GM12878 (cell line): ENCODE measurements around the gene CMSS1.

ENCODE experiments used
- BMI1 ChIP-seq: fragments of 450-650 bp; IDR thresholded peaks from 2 replicates; pipeline ENCODE4 v1.6.1; 2016; ENCODE audit warnings: mild to moderate bottlenecking, moderate library complexity, borderline replicate concordance
- CTCF ChIP-seq, 3 experiments: IDR thresholded peaks in 2 of 3; conservative IDR thresholded peaks in 1 of 3; 2 replicates each; pipeline ENCODE4 v1.5.1; 2011; ENCODE audit warnings: low read depth in 3 of 3, low read length in 3 of 3, mild to moderate bottlenecking in 3 of 3, control low read depth in 2 of 3, moderate library complexity in 2 of 3, inconsistent platforms in 1 of 3, mixed read lengths in 1 of 3; ENCODE audit not compliant: control insufficient read depth in 2 of 3, insufficient read depth in 1 of 3; ENCODE audit errors: extremely low read depth in 1 of 3
- ELK1 ChIP-seq: IDR thresholded peaks from 2 replicates; pipeline ENCODE4 v1.6.1; 2012; ENCODE audit warnings: low read depth, low read length, improper control_type of control experiment
- EZH2 ChIP-seq: IDR thresholded peaks from 2 replicates; pipeline ENCODE4 v1.6.1; 2012; ENCODE audit warnings: low read depth, mild to moderate bottlenecking, control low read depth, inconsistent platforms, low read length, borderline replicate concordance; ENCODE audit not compliant: control insufficient read depth
- KDM1A ChIP-seq: fragments of 200-600 bp; sonication (generic); IDR thresholded peaks from 2 replicates; pipeline ENCODE4 v1.6.1; 2016; ENCODE audit warnings: borderline replicate concordance
- POLR2A ChIP-seq: IDR thresholded peaks from 2 replicates; pipeline ENCODE4 v1.6.1; 2011; ENCODE audit warnings: low read depth, mild to moderate bottlenecking, low read length
- RAD21 ChIP-seq: IDR thresholded peaks from 2 replicates; pipeline ENCODE4 v1.6.1; 2011; ENCODE audit warnings: mild to moderate bottlenecking, low read depth, low read length, moderate library complexity; ENCODE audit not compliant: insufficient read depth
- SMC3 ChIP-seq: IDR thresholded peaks from 2 replicates; pipeline ENCODE4 v1.6.1; 2011; ENCODE audit warnings: low read length, improper control_type of control experiment, borderline replicate concordance
- SPI1 ChIP-seq: IDR thresholded peaks from 2 replicates; pipeline ENCODE4 v1.6.1; 2011; ENCODE audit warnings: low read depth, mild to moderate bottlenecking, low read length, moderate library complexity, borderline replicate concordance; ENCODE audit not compliant: insufficient read depth
- ZNF274 ChIP-seq: IDR thresholded peaks from one replicate; pipeline ENCODE4 v1.8.0; 2011; ENCODE audit not compliant: insufficient read length, insufficient read depth
- TF ChIP-seq, protein P1 (sequence below): IDR thresholded peaks from 2 replicates; pipeline ENCODE4 v1.6.1; 2011; ENCODE audit warnings: low read depth, low read length, improper control_type of control experiment, borderline replicate concordance
- TF ChIP-seq, protein P2 (sequence below): IDR thresholded peaks from 2 replicates; pipeline ENCODE4 v1.6.1; 2012; ENCODE audit warnings: mild to moderate bottlenecking, low read depth, low read length

GRCh38 chr3:99872923-99873254 is 55.2 kb downstream of the CMSS1 start:
- TF ChIP-seq CTCF (IDR thresholded peaks at IDR 0.05 in 2 of 3, conservative IDR thresholded peaks at IDR 0.05 in 1 of 3; ENCODE audit: control insufficient read depth in 2 of 3, extremely low read depth in 1 of 3, insufficient read depth in 1 of 3, low read depth in 3 of 3, low read length in 3 of 3) (no peak), POLR2A (no peak), EZH2 (0 out of 2 replicates have a peak, but pooled peaks have one; percentile 42), ELK1 (no peak), KDM1A (no peak), BMI1 (peak; percentile 61), RAD21 (no peak), SMC3 (no peak), SPI1 (no peak), ZNF274 (no peak)
- TF ChIP-seq, protein P1, sequence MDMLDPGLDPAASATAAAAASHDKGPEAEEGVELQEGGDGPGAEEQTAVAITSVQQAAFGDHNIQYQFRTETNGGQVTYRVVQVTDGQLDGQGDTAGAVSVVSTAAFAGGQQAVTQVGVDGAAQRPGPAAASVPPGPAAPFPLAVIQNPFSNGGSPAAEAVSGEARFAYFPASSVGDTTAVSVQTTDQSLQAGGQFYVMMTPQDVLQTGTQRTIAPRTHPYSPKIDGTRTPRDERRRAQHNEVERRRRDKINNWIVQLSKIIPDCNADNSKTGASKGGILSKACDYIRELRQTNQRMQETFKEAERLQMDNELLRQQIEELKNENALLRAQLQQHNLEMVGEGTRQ = no peak
- TF ChIP-seq, protein P2, sequence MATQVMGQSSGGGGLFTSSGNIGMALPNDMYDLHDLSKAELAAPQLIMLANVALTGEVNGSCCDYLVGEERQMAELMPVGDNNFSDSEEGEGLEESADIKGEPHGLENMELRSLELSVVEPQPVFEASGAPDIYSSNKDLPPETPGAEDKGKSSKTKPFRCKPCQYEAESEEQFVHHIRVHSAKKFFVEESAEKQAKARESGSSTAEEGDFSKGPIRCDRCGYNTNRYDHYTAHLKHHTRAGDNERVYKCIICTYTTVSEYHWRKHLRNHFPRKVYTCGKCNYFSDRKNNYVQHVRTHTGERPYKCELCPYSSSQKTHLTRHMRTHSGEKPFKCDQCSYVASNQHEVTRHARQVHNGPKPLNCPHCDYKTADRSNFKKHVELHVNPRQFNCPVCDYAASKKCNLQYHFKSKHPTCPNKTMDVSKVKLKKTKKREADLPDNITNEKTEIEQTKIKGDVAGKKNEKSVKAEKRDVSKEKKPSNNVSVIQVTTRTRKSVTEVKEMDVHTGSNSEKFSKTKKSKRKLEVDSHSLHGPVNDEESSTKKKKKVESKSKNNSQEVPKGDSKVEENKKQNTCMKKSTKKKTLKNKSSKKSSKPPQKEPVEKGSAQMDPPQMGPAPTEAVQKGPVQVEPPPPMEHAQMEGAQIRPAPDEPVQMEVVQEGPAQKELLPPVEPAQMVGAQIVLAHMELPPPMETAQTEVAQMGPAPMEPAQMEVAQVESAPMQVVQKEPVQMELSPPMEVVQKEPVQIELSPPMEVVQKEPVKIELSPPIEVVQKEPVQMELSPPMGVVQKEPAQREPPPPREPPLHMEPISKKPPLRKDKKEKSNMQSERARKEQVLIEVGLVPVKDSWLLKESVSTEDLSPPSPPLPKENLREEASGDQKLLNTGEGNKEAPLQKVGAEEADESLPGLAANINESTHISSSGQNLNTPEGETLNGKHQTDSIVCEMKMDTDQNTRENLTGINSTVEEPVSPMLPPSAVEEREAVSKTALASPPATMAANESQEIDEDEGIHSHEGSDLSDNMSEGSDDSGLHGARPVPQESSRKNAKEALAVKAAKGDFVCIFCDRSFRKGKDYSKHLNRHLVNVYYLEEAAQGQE = no peak; the same call in 1 of the 2 replicates
